ENCODE data around the gene ATG5.

- TF ChIP-seq CTCF (conservative IDR thresholded peaks at IDR 0.05) (no peak), ZFX (IDR thresholded peaks at IDR 0.05) (no peak)
These were observed 74.6 kb downstream of the ATG5 start for GRCh38 chr6:106250953-106251352.

All from C4-2B (cell line).